CD4-positive, alpha-beta T cell treated with Interleukin-21 for 1 hour (primary cell): Measurements from ENCODE around the gene SPOPL.
"Not testable (repeated sequence)": the region's sequence is repeated elsewhere in the genome, so short reads cannot be mapped to it uniquely, and the experiment has no call there.

Experiments
- DNase-seq: peaks from one replicate; pipeline ENCODE4 v3.0.0-alpha.2; 2020

Gene SPOPL

DNA sequence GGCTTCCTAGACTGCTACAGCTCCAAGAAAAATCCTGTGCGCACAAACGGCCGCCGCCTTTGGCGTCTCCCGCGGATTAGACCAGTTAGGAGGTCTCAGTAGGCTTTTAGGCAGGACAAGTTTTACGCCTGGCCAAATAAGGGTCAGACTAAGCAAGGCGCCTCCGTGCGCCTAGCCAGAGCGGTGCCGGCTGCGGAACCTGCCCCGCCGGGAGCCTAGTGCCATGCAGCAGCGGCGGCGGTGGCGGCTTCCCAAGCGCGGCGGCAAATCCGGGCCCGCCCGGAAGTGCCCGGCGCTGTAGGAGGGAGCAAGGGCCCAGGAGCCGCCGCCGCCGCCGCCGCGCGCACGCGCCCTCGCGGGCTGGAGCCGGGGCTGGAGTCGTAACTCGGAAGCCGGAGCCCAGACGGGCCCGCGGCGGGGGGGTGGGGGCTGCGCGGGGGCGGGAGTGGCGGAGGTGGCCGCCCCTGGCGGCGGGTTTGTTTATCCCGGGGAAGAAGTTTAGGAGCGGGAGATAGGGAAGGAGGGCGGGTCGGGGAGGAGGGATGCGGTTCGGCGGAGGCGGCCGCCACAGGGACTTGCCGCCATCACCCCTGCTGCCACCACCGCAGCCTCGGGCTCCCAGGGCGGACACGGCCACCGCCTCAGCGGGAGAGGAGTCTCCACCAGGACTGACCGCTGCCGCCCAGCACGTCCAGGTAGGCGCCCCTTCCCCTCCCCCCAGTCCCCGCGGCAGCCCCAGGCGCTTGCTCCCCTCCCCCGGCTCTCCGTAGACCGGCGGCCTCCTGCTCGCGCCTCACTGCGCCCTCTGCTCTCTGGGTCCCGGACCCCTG is at the start of gene SPOPL:
Gene SPOPL (plus strand): TSS at position 346 of the 830 bp plus-strand sequence. CDS start 48,447 bp downstream, outside the sequence.
- DNase-seq, result peak; percentile 86

DNA sequence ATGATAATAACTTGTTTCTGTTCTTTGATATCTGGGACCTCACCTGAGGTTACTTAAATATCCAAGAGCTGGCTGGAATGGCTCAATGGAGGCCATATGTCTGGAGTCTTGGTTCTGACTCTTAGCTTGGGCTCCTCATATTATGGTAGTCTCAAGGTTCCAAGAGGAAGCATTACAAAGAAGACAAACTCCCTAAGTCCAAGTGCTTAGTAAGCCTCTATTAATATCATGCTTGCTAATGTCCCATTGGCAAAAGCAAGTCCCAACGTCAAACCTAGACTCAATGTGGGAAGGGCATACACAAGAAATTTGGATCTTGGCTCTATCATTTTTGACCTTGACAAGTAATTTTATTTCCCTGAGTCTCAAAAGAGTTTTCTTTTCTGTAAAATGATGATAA is 49.2 kb upstream of the SPOPL start:
- DNase-seq, result no peak

DNA sequence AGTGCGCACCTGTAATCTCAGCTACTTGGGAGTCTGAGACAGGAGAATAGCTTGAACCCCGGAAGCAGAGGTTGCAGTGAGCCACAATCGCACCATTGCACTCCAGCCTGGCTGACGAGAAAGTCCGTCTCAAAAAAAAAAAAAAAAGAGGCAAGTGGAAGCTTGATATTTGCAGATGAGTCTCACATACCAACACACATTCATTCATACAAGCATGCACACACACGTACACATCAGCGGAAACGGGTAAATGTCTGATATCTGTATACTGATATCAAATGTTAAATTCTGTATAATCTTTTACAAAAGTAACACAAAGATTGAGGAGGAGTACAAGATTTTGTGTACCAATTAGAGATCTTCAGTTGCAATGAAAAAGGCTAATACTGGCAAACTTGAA is 47.8 kb upstream of the SPOPL start:
- no peak for DNase-seq

DNA sequence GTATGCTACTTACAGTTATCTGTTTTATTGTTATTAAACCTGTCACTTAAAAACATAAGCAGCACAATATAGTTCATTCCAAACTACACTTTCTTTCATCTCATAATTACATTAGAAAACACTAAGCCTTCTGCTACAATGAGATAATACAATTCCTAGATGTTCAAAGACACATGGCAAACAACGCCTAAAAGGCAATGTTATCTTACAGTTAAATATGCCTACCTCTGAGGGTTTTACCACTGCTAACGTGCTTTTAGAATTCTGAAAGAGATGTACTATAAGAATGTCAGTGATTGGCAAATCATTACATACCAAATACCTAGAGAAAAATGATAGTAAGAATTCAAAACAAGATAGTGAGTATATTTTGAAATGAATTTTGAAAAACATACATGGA is 46.8 kb upstream of the SPOPL start:
- no peak for DNase-seq

DNA sequence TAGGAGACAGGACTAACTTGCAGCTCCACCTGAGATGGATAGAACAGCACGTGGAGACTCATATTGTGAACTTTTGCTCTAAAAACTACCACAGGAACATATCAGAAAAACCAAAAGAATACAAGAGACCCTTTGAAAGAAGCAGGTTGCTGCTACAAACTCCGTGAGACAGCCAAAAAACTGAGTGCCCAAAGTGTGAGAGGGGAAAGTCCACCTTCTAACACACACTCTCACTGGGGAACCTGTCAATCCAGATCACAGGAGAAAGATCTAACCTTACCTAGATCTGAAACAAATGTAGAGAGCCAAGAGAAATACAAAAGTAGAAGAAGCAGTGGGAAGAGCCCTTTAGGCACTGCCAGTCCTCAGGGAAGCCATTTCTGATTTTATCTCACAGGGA is 46.3 kb upstream of the SPOPL start:
- no peak for DNase-seq

DNA sequence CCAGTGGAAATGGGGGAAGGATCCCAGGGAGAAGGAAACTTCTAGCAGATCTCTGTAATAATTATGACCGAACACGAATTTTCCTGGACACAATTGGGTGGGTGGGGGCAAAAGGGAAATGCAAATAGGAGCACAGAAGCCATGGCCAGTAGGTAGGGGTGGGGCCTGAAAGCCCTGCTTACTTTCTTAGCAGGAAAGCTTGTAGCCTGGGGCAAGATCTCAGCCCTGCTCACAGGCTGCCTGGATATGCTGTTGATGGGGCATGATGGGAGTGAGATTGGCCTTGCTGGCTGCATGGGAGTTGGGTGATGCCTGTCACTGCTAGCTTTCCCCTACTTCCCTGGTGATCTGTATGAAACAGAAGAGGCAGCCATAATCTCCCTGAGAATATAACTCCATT is 45.9 kb upstream of the SPOPL start:
- DNase-seq, result no peak

DNA sequence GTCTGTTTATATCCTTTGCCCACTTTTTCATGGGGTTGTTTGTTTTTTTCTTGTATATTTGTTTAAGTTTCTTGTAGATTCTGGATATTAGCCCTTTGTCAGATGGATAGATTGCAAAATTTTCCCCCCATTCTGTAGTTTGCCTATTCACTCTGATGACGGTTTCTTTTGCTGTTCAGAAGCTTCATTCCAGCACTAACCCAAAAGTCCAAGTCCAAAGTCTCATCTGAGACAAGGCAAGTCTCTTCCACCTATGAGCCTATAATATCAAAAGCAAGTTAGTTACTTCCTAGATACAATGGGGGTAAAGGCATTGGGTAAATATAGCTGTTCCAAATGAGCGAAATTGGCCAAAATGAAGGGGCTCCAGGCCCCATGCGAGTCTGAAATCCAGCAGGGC is 38.9 kb upstream of the SPOPL start:
- DNase-seq, result not testable (repeated sequence)

DNA sequence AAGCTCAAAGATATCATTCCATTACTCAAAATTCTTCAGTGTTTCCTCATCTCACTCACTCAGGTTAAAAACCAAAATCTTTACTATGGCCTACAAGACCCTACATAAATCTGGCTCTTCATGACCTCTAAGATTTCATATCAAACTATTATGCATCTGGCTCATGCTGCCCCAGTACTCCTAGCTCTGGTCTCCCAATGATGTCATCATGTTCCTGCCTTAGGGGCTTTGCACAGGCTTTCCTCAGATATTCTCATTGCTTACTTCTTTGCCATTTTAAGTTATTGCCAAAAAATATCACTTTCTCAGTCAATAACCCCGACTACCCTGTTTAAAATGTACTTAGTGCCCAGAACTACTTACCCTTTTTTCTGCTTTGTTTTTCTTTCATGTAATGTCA is 33.0 kb upstream of the SPOPL start:
- no peak for DNase-seq

DNA sequence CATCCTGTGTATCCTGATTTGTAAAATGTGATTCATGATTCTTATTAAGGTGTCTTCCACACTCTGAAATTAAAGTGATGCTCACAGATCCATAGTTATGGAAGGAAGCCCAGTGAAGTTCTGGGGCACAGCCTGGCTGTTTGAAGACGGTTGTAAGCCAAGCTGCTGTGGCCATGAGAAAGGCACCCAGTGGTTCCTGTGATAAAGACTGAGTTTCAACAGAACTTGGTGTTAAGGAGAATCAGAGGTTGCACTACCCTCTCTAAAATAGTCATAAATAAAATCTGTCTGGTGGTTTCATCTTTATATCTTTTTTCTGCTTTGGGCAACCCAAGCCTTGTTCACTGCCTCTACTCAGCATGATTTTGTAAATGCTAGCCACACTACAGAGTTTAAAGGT is 32.2 kb upstream of the SPOPL start:
- DNase-seq, result no peak

DNA sequence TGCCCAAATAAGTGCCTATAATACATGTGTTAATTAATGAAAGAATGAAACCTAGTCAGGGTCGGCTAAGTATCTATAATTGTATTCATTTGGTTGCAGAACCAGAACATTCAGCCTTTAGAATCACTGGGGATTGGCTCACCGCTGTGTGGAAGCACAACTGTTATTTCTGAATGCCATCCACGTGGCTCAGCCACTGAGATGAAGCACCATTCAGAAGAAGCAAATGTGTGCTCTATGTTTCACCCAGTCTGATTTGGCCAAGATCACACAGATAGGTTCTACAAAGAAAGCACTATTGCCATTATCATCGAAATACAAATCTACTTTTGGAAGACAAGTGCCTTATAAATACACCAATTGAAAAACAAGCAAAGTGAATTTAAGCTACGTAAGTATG is 30.6 kb upstream of the SPOPL start:
- DNase-seq, result no peak

DNA sequence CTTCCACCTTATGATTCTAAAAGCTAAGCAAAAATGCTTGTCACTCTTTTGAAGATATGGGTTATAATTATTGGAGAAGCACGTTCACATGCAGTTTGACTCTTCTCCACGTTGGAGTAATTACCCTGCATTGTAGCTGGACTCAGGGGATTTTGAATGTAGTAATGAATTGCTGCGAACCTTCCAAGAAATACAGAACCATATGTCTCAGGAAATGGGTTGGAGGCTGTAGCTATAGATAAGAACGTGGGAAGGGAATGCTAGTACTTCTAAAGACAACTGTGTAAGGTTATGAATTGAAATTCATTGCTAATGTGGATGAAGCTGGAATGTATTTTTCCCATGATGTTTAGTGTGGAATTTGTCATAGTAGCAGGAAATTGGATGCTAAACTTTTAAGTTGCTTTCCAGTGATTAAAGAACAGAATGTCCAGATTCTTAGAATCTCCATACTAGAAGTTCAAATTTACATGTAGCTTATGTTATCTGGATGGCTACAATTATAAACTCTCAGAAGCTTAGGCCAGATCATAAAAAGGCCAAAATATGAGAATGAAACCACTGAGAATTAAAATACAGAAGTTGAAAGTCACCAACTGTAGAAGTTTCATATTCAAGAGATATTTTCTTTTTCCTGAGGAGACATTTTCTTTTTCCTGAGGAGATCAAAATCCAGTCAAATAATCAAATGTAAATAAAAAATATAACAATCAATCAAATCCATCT is 27.3 kb upstream of the SPOPL start:
- no peak for DNase-seq

DNA sequence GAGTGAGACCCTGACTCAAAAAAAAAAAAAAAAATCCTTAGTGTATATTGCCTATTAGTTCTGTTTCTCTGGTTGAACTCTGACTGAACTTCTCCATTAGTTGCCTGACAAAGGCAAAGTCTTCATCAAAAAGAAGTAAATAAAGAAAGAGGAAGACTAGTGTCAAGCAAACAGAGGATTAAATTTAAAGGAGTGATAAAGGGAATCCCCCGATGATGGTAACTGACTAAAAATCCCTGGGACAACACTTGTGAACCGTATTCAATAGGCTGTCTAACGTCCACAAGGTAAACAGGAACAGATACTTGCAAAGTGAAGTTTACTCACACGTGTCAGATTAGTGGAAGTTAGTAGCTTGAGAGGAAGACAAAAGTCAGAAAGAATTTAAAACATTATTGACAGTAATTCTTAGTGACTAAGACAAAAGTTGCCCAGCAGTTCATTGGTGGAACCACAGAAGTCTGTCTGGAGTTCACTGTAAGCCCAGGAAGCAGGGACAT is 26.2 kb upstream of the SPOPL start:
- DNase-seq, result no peak

DNA sequence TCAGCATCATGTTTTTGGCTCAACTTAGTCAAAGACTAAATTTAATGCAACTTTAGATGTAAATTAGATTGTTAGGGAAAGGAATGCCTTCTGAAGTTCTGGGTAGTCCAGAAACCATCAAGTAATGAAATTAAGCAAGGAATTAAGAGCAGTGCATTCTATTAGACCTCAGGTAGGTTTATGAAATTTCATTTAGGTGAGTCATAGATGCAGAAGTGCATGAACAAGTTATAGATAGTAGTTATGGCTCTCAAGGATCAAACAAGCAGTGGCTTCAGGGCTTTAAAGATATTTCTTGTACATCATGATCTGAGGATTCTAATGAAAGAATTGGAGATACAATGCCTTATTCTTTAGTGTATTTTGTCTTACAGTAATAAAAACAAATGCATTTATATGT is 25.4 kb upstream of the SPOPL start:
- no peak for DNase-seq

DNA sequence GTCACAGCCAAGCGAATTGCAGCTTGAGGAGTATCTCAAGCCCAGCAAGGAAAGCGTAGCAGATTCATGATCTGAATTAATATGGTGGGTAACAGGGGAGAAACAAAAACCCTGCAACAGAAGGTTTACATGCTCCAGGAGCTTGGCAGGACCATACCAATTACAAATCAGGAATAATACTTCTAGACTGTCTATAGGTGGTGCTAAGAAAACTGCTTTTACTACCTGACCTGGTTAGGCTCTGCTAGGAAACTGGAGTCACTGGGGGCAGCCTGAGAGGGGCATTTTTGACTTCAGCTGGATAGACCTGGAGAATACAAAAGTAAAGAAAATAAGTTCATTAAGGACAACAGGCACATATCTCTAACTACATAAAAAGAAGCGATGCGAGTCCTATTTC is 24.6 kb upstream of the SPOPL start:
- no peak for DNase-seq

DNA sequence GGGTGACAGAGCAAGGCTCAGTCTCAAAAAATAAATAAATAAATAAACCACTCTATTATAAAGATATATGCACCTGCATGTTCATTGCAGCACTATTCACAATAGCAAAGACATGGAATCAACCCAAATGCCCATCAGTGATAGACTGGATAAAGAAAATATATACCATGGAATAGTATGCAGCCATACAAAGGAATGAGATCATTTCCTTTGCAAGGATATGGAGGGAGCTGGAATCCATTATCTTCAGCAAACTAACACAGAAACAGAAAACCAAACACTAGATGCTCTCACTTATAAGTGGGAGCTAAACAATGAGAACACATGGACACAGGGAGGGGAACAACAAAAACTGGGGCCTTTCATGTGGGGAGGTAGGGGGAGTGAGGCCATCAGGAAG is 18.8 kb upstream of the SPOPL start:
- DNase-seq, result not testable (repeated sequence)

DNA sequence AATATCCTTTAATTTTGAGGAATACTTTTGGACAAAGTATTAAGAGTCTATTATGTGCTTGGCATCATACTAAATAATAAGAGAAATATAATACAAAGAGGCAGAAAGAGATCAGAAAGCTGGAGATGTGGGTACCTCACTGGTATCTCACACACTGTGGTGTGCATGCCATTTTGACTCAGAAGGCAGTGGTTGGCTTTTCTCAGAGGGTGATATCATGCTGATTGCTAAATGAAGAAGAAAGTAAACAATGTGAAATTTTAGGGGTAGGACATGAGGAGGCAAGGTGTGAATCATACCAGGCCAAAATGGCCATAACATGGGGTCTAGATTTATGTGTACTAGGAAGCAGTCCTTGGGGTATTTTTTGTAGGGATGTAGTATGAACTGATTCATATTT is 16.6 kb upstream of the SPOPL start:
- no peak for DNase-seq

DNA sequence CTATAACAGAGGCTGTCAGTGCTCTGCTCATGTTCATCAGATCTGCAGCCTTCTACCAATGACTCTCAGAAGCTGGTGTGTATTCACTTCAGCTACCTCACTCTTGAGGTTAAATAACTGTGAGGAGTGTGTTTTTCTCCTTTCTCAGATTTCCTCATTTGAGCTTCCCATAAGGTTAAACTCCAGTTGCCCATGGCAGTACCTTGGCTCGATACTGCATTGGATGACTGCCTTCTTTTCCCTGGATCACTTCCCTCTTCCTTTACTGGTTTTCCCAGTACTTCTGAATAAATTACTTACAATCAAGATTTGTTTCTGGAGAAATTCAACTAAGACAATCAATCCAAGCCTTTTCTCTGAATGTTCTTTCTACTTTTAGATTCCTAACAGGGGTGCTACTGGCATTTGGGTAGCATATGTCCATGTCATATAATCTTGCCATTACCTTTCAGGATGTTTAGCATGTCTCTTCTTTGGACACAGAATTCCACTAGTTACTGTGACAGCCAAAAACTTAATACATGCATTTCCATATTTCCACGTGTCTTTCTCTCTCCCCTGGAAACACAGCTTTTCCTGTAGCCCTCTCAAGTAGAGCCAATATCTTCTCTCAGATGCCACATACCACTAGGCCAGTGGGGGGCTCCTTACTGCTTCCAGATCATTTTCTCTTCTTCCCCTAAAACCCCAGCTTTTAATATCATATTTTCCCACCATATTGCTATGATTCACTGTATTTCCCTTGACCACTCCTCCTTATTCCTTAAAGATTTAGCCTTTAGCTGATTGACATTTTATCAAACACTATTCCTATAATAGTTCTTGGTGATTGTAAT is 15.0 kb upstream of the SPOPL start:
- no peak for DNase-seq

DNA sequence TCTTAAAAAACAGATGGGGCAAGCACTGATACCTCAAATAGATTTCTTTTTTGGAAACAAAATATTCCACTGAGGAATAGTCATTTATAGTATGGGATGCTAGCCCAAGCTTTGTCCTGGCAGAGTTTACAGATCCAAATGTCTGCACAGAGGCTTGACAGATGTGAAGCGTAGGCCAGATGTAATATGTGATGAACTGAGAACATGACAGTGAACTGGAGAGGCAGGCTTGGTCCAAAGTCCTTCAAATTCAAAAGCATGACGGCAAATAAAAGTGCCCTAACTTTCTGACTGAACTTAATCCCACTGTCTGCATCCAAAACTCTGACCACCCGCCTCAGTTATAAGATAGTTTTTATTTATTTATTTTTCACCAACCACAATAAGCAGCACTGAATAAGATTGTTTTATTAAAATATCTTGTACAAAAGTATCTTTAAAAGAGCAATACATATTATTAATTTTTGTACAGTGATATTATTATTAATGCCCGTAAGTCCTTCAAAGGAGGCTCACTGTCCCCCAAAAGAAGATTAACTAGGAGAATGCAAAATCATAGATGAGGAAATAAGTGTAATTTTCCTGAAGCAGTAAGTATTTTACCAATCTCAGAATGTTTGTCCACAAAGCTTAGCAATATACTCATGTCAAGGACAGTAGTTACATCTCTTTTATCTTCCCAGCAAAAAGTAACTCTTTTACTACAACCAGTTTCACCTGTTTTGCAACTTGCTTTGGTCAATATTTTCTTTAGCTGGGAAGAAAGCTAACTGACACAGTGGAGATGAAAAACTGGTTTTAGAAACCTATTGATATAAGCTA is 10.7 kb upstream of the SPOPL start:
- no peak for DNase-seq

DNA sequence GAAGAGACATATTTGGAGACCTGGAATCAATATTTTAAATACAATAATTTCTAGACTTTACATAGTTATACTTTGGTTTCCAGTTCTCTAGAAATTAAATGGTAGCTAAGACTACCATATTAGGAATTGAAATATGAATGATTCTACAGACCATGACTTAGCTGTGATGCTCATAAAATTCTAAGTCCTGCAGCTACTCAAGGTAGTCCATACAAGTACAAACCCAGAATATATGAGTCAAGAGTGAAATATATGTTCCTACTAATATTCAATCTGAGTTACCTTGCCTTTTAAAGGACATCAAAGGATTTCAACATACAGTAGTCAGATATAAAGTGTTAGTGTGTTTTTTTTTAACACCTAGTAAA is 10.1 kb upstream of the SPOPL start:
- DNase-seq, result no peak

DNA sequence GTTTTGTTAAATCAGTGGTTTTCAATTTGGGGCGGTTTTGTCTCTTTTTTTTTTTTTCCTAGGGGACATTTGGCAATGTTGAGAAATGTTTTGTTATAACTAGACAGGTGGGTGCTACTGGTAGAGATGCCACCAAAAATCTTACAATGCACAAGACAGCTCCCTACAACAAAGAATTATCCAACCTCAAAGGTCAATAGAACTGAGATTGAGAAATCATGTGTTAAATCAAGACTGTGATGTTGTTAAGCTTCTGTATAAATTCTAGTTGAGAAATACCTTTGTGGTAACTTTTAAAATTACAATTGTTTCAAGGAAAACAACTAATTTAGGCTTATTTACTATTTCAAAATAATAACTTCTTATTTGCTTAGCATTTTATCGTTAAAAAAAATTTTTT is 9.4 kb upstream of the SPOPL start:
- DNase-seq, result no peak

DNA sequence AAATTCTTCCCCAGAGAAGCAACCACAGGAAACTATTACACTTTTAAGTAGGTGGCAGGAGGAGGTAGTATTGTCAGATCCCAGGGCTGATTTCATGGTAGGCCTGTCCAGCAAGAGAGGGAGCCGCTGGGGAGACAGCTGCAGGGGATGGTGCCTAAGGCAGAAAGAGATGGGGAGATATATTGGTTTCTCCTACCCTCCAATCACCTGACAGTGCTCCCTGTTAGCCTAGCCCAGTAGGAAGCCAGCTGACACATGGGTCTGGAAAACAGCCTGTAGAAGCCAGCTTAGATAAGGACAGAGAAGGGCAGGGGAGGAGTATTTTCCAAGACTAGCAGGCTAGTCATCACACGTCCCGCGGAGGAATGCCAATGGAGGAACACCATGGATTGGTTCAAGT is 8.2 kb upstream of the SPOPL start:
- DNase-seq, result no peak

DNA sequence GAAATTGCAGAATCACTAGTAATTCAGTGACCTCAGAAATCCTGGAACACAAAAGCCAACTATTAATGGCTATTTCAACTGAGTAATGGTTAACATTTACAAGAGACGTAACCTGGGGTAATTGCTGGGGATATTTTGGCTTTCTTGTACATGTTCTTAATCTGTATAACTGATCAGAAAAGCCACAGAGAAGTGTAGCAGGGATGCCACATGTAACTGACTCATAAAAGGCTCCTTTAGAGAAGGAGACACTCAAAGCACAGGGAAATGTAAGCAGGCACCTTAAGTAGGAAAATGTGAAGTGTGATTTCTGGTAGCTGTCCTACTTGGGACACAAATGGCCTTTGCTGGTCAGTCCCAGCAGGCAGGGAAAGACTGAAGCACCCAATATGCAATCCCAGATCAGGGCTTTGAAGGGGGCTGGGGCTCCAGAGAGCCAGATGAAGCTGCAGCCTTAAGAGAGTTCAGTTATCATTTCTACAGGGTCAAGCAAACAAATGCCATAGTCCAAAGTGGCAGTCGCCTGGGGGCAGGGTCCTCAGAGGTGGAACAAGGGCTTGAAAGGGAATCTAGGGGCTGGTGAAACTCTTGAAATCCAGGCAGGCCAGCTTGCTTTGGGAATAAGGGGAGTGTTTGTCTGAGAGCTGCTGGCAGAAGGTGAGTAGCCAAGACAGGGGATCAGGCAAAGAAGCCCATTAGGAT is 7.2 kb upstream of the SPOPL start:
- no peak for DNase-seq
